T-helper 1 cell treated with Interleukin-12 subunit alpha and Interleukin-12 subunit beta and Interleukin-4 antibody, amounts not matched to agents 30 μg/mL and 1 μg/mL, for 36 hours (primary cell): ENCODE results near the gene DAPK3.
A peak's percentile ranks its signal among the peaks of the same experiment; 100 is the strongest.
"Not testable (repeated sequence)": the region's sequence is repeated elsewhere in the genome, so short reads cannot be mapped to it uniquely, and the experiment has no call there.

Experiments
- H3K27ac Mint-ChIP-seq: one replicate; pipeline ENCODE4 v1.8.0; 2021; ENCODE audit warnings: mild to moderate bottlenecking, mixed read lengths
- H3K27me3 Mint-ChIP-seq: one replicate; pipeline ENCODE4 v1.8.0; 2021; ENCODE audit warnings: low read depth, mixed read lengths
- H3K36me3 Mint-ChIP-seq: one replicate; pipeline ENCODE4 v1.8.0; 2021; ENCODE audit warnings: low read depth, mixed read lengths
- H3K4me1 Mint-ChIP-seq: one replicate; pipeline ENCODE4 v1.8.0; 2021; ENCODE audit warnings: low read depth, mixed read lengths
- H3K4me3 Mint-ChIP-seq: one replicate; pipeline ENCODE4 v1.8.0; 2021; ENCODE audit warnings: mild to moderate bottlenecking, moderate library complexity, mixed read lengths
- H3K9me3 Mint-ChIP-seq: one replicate; pipeline ENCODE4 v1.8.0; 2021; ENCODE audit warnings: mixed read lengths

DAPK3 gene

DNA sequence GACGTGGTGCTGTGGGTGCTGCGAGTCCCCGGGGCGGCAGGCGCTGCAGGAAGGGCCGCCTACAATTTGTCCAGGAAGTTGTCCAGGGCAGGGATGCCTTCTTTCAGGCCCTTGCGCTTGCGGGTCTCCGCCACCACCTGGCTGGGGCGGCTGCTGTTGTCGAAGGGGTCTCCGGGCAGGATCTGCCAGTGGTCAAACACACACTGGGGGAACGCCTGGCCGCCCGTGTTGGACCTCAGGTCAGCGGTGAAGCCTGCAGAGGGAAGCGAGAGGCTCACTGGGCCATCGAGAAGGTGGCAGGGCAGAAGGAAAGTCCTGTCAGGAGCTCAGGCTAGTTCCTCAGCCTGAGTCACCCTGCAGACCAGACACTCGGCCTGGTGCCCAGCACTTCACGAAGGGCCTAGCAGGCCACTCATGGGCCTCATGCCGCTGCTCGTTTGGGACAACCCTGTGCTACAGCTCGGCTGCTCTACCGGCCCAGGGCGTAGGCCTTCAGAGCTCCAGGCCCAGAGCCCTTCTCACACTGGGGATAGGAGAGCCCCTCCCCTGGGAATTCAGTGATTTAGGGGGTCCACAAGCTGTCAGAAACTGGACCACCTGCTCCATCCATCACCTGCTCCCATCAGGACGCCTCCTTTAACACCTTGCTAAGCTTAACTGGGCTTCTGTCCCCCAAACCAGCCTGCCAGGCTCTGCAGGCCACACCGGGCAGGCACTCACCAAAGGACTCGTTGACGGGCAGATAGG is 5.8 kb upstream of the DAPK3 start:
- H3K27ac Mint-ChIP-seq: no peak overlapping the region
- no peak overlapping the region for H3K4me3 Mint-ChIP-seq

DNA sequence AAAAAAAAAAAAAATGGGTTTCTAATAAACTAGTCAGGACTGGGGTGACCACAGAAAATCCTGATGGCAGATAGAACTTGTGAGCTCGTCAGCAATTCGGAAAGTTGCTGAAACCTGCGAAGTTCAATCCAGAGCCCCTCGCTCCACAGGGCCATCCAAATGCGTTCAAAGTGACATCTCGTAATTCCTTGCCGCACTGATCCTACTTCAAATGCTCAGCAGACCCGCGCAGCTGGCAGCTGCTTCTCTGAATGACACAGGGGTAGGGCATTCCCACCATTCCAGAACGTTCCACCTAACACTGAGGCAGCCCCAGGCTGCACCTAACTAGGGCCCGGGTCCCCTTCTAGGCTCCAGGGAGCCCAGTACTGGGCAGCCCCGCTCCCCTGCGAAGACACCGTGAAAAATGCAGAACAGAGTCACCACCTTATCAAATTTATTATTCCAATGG is 4.8 kb upstream of the DAPK3 start:
- peaks cover 26% of the 10 kb centered on the region for H3K36me3 Mint-ChIP-seq
- H3K27ac Mint-ChIP-seq: no peak overlapping the region
- H3K9me3 Mint-ChIP-seq: no peaks in the 10 kb centered on the region
- no peaks in the 10 kb centered on the region for H3K27me3 Mint-ChIP-seq
- peaks cover 9% of the 10 kb centered on the region for H3K4me1 Mint-ChIP-seq
- no peak overlapping the region for H3K4me3 Mint-ChIP-seq

More for the DNA sequence above, 5.8 kb upstream of the DAPK3 start:
- H3K9me3 Mint-ChIP-seq: no peaks in the 10 kb centered on the region
- H3K27me3 Mint-ChIP-seq: no peaks in the 10 kb centered on the region
- H3K4me1 Mint-ChIP-seq: peaks cover 6% of the 10 kb centered on the region
- peaks cover 29% of the 10 kb centered on the region for H3K36me3 Mint-ChIP-seq

DNA sequence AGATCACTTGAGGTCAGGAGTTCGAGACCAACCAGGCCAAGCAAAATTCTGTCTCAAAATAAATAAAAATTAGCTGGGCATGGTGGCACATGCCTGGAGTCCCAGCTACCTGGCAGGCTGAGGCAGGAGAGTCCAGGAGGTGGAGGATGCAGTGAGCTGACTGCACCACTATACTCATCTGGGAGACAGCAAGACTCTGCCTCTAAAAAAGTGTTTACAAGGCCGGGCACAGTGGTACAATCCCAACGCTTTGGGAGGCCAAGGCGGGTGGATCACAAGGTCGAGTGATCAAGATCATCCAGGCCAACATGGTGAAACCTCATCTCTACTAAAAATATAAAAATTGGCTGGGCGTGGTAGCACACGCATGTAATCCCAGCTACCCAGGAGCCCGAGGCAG is 4.2 kb upstream of the DAPK3 start:
- Mint-ChIP-seq H3K9me3 (no peaks in the 10 kb centered on the region), H3K27ac (no peak overlapping the region), H3K27me3 (no peaks in the 10 kb centered on the region), H3K36me3 (peaks cover 24% of the 10 kb centered on the region), H3K4me1 (peaks cover 13% of the 10 kb centered on the region), H3K4me3 (no peak overlapping the region)

DNA sequence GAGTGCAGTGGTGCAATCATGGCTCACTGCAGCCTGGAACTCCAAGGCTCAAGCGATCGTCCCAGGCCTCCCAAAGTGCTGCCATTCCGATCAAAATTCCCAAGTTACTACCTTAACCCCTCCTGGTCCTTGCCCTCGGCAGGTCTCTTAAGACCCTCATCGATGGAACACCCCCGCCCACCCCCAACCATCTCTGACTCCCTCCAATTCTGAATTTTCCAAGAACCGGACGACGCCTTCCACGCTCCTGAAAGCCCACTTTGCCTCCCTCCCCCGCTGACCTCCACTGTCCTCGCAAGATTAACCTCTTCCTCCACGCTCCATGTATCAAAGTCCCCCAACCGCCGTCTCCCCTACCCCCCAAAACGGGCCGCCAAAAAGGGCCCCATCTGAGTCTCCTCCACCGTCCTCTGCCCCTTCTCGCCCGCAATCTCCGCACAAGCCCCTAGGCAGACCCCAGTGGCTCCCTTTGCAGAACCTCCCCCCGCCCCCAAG is 539 bp downstream of the DAPK3 start:
- Mint-ChIP-seq H3K4me3 (peak overlapping the region; percentile 95), H3K27me3 (no peaks in the 10 kb centered on the region), H3K27ac (peak overlapping the region; percentile 81)

DNA sequence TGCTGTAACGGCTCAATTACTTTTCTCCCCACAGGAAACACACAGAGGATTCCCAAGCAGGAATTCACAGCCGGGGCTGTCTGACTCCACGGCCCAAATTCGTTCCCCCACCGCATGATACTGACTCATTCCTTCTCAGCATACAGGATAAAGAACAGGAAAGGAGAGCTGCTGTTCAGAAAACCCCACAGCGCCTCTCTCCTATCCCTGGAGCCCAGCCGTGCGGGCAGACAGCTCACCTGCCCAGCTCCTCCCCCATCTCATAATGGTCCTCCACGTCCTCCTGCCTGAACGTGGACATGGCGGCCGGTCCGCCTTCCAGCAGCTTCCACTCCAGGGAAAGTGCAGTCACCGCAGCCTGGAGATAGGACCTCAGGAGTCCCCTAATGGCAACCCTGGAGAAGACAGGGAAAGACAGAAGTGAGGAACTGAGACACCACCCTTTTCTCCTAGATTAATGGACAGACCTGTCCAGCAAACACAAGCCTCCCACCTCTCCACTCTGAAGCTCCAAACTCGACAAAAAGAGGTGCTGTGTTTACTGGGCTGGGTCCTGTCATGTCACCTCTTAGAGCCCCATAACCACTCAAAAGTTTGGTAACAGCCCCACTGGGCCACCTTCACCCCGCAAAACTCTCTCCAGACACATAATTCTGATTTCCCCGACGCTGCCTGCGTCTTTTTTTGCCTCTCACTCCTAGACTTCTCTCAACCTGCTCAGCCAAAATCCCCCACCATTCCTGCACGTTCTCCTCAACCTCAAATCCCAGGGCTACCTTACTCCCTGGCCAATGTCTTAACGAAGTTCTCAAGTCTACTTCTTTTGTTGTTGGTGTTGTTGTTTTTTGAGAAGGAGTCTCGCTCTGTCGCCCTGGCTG is 1.2 kb downstream of the DAPK3 start:
- Mint-ChIP-seq H3K4me1 (peaks cover 22% of the 10 kb centered on the region), H3K9me3 (no peaks in the 10 kb centered on the region), H3K4me3 (peak overlapping the region; percentile 95), H3K27me3 (no peaks in the 10 kb centered on the region), H3K36me3 (peaks cover 18% of the 10 kb centered on the region), H3K27ac (peak overlapping the region; percentile 81)

More for the DNA sequence above, 539 bp downstream of the DAPK3 start:
- peaks cover 14% of the 10 kb centered on the region for H3K36me3 Mint-ChIP-seq
- H3K4me1 Mint-ChIP-seq: peaks cover 22% of the 10 kb centered on the region
- H3K9me3 Mint-ChIP-seq: no peaks in the 10 kb centered on the region

DNA sequence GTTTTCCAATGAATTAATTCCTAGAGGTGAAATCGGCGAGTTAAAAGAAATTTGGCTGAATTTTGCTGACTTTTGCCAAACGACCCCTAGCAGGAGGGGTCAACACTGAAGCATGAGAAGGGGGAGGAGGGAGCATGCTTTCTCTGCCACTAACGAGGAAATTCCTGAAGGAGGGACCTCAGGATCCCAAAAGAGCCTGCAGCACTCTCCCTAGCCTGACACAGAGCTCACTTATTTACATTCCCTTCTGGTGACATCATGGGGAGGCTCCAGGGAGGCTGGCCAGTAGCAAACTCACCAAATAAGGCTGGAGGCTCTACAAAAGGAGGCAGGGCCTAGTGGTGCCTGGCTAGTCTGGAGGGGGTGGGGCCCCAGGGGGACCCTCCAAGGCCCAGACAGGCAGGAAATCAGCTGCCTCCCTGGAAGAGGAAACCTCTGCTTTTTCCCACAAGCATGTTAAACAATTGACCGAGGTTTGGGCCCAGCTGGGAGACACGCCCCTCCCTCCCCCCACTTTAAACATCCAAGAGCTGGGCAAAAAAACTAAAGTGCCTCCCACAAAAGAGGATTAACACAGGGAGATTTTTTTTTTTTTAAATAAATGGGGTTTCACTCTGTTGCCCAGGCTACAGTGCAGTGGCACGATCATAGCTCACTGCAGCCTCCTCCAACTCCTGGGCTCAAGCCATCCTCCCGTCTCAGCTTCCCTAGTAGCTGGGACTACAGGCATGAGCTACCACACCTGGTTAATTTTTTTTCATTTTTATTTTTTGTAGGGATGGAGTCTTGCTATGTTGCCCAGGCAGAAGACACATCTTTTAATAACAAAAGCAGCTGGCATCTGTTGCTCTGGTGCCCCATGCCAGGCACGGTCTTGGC is 2.1 kb downstream of the DAPK3 start:
- no peaks in the 10 kb centered on the region for H3K27me3 Mint-ChIP-seq
- peaks cover 18% of the 10 kb centered on the region for H3K36me3 Mint-ChIP-seq
- no peak overlapping the region for H3K27ac Mint-ChIP-seq
- peak overlapping the region; percentile 37 for H3K4me3 Mint-ChIP-seq
- no peaks in the 10 kb centered on the region for H3K9me3 Mint-ChIP-seq
- H3K4me1 Mint-ChIP-seq: peaks cover 22% of the 10 kb centered on the region

DNA sequence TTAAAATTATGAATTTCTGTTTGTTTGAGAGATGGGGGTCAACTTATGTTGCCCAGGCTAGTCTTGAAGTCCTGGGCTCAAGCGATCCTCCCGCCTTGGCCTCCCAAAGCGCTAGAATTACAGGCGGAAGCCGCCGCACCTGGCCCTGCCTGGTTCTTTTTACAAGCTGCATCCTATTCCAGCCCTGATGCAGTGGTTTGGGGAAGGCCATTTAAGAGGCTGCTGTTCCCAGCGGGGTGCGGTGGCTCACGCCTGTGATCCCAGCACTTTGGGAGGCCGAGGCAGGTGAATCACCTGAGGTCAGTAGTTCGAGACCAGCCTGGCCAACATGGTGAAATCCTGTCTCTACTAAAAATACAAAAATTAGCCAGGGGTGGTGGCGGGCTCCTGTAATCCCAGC is 2.9 kb downstream of the DAPK3 start:
- H3K4me3 Mint-ChIP-seq, H3K27ac Mint-ChIP-seq, H3K9me3 Mint-ChIP-seq, H3K27me3 Mint-ChIP-seq: not testable (repeated sequence)
- peaks cover 18% of the 10 kb centered on the region for H3K36me3 Mint-ChIP-seq
- peaks cover 22% of the 10 kb centered on the region for H3K4me1 Mint-ChIP-seq

DNA sequence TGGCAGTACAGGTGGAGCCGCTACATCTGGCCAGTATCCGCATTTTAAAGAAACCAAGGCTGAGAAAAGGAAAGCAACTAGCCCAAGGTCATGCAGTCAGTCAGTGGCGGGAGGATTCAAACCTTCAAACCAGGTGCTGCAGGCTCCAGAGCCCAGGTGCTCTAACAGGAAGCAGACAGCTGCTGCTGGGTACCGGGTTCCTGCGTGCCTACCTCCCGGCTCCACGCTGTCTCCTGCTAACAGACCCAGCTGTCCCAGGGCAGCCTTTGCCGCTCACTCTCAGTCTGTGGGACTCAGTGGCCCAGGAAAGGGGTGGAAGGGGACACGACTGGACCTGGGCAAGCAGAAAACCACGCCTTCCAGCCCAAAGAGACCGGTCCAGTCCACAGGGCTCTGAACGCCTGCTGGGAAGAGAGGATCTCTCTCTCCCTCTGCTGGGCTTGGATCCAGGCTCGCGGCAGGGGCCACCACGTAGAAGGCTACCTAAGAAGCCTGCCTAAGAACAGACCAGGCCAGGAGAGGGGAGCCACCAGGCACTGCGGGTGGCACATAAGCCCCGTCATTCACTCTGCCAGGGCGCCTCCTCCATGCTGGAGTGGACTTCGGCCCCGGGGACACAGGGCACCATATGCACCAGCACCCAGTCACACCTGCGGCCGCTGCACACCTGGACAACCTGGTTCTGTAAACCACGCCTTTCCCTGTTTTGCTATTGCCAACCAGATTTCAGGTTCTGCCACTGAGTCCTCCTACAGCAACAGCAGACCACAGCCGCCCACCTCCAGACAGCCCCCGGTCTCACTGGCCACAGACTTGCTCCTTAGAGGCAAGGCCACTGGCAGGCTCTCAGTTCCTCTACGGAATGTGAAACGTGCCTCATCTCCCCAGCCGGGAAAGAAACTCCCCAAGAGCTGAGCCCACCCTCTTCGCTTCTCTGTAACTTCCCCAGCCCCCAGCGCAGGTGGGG is 4.6 kb downstream of the DAPK3 start:
- no peak overlapping the region for H3K4me3 Mint-ChIP-seq
- peaks cover 20% of the 10 kb centered on the region for H3K4me1 Mint-ChIP-seq
- no peak overlapping the region for H3K27ac Mint-ChIP-seq
- no peaks in the 10 kb centered on the region for H3K27me3 Mint-ChIP-seq
- no peaks in the 10 kb centered on the region for H3K9me3 Mint-ChIP-seq
- peaks cover 18% of the 10 kb centered on the region for H3K36me3 Mint-ChIP-seq

DNA sequence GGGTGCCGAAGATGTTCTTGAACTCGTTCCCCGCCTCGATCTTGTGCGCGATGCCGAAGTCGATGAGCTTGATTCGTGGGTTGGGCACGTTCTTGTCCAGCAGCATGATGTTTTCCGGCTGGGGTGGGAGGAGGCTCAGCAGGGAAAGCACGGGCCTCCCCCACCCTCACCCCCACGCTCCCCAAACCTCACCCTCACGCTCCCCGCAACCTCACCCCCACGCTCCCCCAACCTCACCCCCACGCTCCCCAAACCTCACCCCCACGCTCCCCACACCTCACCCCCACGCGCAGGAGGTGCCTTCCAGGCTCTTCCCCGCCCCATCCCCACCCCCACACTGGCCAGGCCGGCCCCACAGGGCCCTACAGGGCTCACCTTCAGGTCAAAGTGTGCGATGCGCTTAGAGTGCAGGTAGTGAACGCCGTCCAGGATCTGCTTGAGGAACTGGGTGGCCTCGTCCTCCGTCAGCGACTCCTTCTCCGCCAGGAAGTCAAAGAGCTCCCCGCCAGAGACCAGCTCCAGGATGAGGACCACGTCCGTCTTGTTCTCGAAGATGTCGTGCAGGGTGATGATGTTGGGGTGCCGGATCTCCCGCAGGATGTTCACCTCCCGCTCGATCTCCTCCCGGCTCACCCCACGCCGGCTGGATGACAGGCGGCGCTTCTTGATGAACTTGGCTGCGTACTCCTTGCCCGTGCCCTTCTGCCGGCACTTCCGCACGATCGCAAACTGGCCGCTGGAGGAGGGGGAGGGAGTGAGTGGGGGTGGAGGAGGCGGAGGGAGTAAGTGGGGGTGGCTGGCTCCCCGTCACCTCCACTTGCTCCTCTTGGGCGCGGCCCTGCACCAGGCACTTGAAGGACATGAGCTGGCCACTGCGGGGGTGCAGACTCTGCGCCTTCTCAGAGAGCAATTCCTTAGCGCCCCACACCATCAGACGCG is 6.4 kb downstream of the DAPK3 start:
- no peak overlapping the region for H3K4me3 Mint-ChIP-seq
- peaks cover 11% of the 10 kb centered on the region for H3K36me3 Mint-ChIP-seq
- H3K27ac Mint-ChIP-seq: no peak overlapping the region
- peaks cover 7% of the 10 kb centered on the region for H3K4me1 Mint-ChIP-seq
- H3K27me3 Mint-ChIP-seq: no peaks in the 10 kb centered on the region
- no peaks in the 10 kb centered on the region for H3K9me3 Mint-ChIP-seq

DNA sequence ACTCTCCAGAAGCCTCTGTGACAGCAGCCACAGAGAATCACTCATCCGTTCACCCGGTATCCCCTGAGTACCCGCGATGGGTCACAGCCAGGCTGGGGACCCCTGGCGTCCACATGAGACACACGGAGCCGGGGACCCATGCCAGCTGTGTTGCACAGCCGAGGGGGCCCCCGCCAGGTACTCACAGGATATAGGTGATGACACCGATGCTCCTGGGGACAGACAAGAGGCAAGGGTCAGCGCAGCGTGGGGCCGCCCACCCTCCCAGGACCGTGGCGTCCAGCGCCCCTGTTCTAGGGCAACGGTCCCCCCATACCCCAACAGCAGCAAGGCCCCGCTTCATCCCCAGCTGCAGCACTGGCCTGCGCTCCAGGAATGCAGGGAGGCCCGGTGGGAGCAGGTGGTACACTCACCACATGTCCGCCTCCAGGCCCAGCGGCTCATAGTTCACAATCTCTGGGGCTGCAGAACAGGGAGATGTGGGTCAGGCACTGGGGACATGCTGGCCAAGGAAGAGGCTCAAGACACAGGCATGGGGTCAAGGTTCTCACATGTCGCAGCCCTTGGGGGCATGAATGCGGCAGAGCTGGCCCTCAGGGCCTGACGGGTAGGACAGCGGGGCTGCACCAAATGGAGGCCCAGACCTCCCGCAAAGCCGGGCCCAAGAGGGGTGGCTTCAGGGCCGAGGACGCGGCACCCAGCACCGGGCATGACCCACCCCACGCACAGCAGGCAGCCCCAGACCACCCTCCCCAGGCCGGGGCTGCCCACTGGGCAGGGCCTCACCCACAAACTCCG is 7.2 kb downstream of the DAPK3 start:
- Mint-ChIP-seq H3K4me3 (no peak overlapping the region), H3K4me1 (peaks cover 2% of the 10 kb centered on the region), H3K36me3 (peaks cover 9% of the 10 kb centered on the region), H3K9me3 (no peaks in the 10 kb centered on the region), H3K27ac (no peak overlapping the region), H3K27me3 (no peaks in the 10 kb centered on the region)

DNA sequence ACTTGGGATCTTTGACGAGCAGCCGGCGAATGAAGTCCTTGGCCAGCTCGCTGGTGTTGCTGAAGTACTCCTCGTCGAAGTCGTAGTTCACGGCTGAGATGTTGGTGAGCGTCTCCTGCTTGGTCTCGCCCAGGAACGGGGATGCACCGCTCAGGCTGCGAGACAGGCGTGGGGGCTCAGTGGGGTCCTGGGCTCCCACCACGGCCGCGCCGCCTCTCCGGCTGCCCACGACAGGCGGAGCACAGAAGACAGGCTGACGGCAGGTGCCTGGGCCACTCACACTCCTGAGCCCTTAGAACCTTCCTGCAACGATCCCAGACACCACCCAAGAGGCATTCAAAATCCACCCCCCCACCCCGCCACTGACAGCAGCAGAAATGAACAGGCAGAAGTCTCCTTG is 9.9 kb downstream of the DAPK3 start:
- no peaks in the 10 kb centered on the region for H3K4me1 Mint-ChIP-seq
- H3K27me3 Mint-ChIP-seq: no peaks in the 10 kb centered on the region
- peaks cover 3% of the 10 kb centered on the region for H3K36me3 Mint-ChIP-seq
- H3K9me3 Mint-ChIP-seq: no peaks in the 10 kb centered on the region
- H3K4me3 Mint-ChIP-seq: no peak overlapping the region
- no peak overlapping the region for H3K27ac Mint-ChIP-seq

DNA sequence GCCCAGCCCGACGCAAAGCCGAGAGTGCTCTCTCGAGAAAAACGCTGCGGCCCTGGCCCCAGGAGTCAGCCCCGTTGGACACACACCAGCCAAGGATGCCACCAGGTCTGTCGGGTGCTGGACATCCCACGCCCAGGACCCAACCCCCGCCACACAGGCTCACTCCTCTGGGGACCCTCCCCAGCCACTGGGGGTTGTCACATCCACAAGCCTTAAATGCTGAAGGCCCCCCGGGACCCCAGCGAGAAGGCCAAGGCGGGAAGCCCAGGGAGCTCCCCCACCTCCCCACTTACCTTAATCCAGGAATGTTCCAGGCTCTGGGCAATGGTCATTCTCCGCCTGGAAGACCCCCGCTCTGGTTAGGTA is 11.2 kb downstream of the DAPK3 start:
- no peak overlapping the region for H3K27ac Mint-ChIP-seq
- no peaks in the 10 kb centered on the region for H3K36me3 Mint-ChIP-seq
- H3K4me1 Mint-ChIP-seq: no peaks in the 10 kb centered on the region
- H3K4me3 Mint-ChIP-seq: no peak overlapping the region
- H3K27me3 Mint-ChIP-seq: no peaks in the 10 kb centered on the region
- H3K9me3 Mint-ChIP-seq: no peaks in the 10 kb centered on the region
